Activated CD8-positive, alpha-beta memory T cell treated with anti-CD3 and anti-CD28 coated beads for 36 hours (primary cell): ENCODE data around the gene DUS1L. TPM values are rescaled to one million over a fixed set of nuclear protein-coding genes. Genes with fewer than 3 reads are reported as not detected.

Experiments
- CTCF ChIA-PET: fragments of 350-600 bp; sonication (Branson Sonifier 250); formaldehyde crosslinking; loops from one replicate; lab custom pipeline; 2021; ENCODE audit warnings: antibody characterized with exemption; lab: Charles Lee
- POLR2A ChIA-PET: fragments of 350-600 bp; sonication (Branson Sonifier 250); formaldehyde crosslinking; loops from one replicate; lab custom pipeline; 2021; ENCODE audit warnings: antibody characterized with exemption; lab: Charles Lee
- total RNA-seq, 2 experiments: library from RNA; stranded (reverse); gene quantifications; one replicate each; pipeline ENCODE4 v1.2.3, GENCODE V29; 2021

DUS1L gene
- total RNA-seq, 2 experiments from 2014 or later, result 187 to 195 TPM

DNA sequence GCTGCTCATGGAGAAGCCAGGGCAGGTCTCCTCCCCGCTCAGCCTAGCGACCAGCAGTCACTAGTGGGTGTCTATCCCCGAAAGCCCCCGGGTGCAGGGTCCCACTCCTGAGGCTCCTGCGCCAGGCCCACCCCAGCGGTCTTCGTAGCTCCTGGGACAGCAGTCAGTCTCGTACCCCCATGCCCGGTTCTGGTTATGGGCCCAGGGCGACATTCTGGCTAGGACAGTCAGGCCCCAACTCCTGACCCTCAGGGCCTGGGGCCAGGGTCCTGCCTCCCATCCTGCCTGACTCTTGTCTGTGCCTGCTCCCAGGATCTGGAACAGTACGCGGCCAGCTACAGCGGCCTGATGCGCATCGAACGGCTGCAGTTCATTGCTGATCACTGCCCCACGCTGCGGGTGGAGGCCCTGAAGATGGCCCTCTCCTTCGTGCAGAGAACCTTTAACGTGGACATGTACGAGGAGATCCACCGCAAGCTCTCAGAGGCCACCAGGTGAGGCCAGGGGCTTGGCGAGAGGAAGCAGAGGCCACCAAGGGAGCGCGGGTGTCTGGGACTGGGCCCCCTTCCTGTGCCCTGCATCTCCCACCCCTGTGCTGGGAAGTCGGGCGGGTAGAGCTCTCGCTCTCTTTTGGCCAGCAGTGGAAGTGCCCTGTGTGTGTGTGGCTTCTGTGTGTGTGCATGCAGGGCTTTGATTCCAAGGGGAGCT, 11.9 kb downstream of the DUS1L start:
- CTCF ChIA-PET, result interaction anchor here (1.3 kb wide), 1 partner anchor 45 kb away, joined by 3 read pairs; the partner anchor contains the start of gene FASN
- POLR2A ChIA-PET, result interaction anchor here (0.6 kb wide), 1 partner anchor 328 kb away, joined by 8 read pairs; no protein-coding TSS in a partner anchor

DNA sequence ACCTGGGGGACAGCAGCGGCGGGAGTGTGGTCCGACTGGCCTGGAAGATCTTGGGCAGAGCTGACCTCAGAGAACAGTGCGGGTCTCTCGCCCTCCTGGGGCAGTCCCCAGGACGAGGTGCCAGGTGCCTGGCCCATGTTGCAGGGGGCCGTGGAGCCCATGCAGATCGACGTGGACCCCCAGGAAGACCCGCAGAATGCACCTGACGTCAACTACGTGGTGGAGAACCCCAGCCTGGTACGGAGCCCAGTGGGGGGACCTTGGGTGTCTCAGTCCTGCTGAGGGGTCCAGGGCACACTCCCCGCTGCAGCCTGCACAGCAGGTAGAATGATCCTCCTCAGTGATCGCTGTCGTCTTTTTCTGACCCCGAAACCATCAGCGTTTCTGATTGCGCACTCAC, 12.5 kb downstream of the DUS1L start:
- ChIA-PET CTCF (no interaction called here), POLR2A (no interaction called here)

DNA sequence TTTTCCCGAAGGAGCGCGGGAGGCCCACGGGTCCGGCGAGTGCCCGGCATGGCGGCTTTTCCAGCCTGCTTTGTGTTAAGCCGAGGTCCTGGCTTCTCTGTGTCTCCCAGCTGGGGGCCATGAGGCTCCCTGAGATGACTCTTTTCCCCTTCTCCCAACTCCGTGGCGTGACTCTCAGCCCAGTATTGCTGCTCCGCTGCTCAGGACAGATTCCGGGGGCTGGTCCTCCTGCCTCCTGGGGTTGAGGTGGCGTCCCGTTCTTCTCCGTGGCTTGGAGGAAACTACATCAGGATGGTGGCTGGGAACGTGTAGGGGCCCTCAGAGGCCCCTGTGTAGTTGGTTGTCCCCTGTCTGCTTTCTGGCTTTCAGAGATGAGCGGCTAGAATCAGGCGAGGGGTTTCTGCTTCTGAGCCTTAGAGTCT, 13.0 kb downstream of the DUS1L start:
- POLR2A ChIA-PET, result interaction anchor here (0.6 to 1.1 kb wide), 2 partner anchors 21 to 185 kb away, joined by 3 read pairs; partner anchors contain the start of gene RAC3
- CTCF ChIA-PET, result interaction anchor here (1.0 to 1.9 kb wide), 2 partner anchors 13 to 33 kb away, joined by 3 to 5 read pairs; partner anchors contain the start of gene DUS1L

DNA sequence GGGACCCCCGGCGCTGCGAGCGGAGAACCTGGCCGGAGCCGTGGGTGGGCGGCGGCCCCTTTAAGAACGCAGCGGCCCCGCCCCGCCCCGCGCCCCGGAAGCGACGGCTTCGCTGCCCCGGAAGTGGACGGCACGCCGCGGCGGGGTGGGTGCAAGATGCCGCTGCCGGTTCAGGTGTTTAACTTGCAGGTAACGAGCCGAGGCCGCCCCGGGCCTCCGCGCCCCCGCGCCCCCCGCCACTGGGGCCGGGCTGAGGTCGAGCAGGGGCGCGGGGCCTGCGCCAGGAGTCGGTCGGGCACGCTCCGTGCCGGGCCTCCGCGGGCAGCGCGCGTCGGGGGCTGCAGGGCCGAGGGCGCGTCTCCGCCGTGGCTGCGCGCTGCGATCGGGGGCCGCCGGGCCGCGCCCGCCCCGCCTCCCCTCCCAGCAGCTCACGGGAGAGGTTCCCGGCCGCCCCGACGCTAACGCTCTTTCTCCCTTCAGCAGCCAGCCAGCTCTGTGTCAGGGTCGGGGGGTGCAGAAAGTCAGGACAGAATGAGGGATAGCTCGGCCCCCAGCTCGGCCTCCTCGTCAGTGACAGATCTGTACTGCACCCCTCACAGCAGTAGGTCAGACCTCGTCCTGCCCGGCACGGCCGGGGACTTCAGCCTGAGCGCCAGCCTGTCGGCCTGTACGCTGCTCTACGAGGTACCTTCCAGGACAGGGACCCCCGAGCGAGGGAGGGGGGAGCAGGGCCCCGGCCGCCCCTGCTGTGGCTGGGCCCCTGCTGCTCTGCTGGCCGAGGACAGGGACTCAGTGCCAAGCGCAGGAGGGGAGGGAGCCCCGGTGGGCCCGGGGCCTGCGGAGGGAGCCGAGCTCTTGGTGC, 13.6 kb downstream of the DUS1L start, which contains the start of the genes GPS1 and RFNG:
Gene GPS1 (plus strand): TSS at position 123 of the 862 bp plus-strand sequence. CDS start 34 bp downstream, at position 157.
Gene RFNG (minus strand): TSS at position 36 of the 862 bp plus-strand sequence. CDS start 45 bp downstream, outside the sequence.
- POLR2A ChIA-PET, result interaction anchor here (0.6 to 1.1 kb wide), 2 partner anchors 21 to 184 kb away, joined by 3 read pairs; partner anchors contain the start of gene RAC3
- CTCF ChIA-PET, result interaction anchor here (1.0 to 1.9 kb wide), 2 partner anchors 14 to 32 kb away, joined by 3 to 5 read pairs; partner anchors contain the start of gene DUS1L

DNA sequence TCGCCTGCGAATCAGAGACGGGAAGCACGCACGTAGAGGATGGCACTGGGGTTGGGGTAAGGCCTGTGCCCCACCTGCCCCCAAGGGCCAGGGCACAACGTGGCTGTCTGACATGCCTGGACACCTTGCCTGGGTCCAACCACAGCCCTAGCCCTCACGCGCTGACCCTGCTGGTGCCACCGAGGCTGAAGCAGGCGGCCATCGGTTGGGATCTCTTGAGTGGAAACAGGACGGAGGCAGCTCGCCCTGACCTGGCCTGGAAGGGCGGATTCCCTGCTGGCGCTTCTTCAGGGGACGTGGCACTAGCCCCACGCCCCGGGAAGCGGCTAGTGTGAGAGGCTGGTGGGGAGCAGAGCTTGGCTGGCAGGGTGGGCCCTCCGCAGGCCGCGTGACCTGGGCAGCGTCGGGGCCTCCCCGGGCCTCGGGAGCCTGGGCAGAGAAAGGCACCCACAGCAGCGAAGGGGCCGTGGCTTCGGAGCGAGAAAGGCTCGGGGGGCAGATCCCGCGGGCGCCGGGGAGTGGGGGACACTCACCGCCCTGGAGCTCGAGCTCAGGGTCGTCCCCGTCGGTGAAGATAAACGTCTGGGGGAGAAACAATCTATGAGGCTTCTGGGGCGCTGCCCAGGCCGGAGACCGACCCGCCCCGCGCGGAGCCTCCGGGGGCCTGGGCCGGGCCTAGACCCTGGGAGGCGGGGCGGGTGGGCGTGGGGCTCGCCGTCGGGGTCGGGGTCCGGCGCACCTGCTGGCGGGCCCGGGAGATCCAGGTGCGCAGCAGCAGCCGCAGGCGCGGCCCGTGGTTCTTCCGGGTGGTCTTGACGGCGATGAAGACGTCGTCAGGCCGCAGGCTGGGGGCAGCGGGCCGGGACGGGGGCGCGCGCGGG, 14.6 kb downstream of the DUS1L start:
- ChIA-PET POLR2A (interaction anchor here (1.0 kb wide), 1 partner anchor 13 kb away, joined by 3 read pairs; the partner anchor contains the start of gene DCXR), CTCF (interaction anchor here (0.9 to 1.9 kb wide), 2 partner anchors 15 to 16 kb away, joined by 3 to 5 read pairs; partner anchors contain the start of gene DUS1L)

DNA sequence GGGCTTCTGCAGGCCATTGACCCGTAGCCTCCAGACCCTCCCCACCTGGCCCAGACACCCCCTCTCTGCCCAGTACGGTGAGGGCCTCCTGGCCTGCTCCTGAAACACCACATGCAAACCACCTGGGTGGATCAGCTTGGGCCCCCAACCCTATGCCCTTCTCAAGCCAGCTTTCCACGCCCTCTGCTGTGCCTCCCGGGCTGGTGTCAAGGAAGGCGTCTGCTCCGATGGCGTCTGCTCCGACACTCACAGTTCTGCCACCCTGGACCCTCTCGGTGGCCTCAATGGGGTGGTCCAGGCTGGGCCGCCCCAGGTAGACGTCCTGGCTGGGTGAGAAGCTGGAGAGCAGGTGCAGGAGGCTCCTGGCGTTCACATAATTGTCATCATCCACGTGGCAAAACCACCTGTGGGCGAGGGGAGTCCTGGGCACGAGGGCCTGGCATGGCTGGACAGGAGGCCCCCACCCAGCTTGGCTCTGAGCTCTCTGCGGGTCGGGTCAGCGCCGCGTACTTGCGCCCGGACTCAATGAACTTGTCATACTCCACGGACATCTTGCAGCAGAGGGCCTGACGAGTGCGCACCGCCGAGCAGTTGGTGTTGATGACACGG, 15.3 kb downstream of the DUS1L start:
- POLR2A ChIA-PET, result interaction anchor here (1.0 kb wide), 2 partner anchors 13 kb away, joined by 3 read pairs; partner anchors contain the start of gene DCXR
- CTCF ChIA-PET, result interaction anchor here (0.9 to 1.6 kb wide), 3 partner anchors 13 to 49 kb away, joined by 3 read pairs; partner anchors contain the start of gene DCXR

DNA sequence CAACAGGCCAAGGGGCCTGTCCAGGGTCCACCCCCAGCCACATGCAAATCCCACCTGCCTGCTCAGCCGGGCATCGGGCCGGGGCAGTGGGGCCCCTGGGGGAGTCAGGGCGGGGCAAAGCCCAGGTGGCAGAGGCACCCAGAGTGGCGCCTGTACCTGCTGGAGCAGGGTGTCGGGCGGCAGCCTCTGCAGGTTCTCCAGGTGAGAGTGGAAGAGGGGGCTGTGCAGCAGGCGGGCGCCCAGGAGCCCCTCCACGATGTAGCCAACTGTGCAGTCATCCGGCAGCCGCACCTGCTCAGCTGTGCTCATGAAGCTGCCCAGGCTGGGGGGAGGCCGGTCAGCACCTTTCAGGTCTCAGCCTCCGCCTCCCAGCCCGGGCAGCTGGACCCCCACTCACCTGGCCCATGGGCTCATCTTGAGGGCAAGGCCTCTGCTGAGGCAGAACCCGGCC, 16.1 kb downstream of the DUS1L start:
- ChIA-PET CTCF (interaction anchor here (1.0 to 1.6 kb wide), 2 partner anchors 12 to 49 kb away, joined by 3 read pairs; partner anchors contain the start of gene DCXR), POLR2A (interaction anchor here (1.0 kb wide), 1 partner anchor 12 kb away, joined by 3 read pairs; the partner anchor contains the start of gene DCXR)

DNA sequence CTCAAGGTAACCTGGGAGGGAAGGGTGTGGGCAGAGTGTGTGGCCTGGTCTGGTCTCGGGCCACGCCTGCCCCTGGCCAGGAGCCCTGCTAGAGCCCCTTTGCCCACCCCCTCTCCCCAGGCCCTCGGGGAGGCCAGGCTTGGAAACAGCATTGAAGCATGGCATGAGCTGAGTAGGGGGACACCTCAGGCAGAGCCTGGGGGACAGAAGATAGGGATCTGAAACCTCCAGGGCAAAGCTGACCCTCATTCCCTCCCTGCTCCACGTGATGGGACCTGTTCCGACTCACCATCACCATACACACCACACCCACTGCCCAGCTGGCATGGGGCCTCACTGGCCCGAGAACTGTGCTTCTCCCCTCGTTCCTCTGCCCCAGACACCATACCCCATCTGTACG, 16.5 kb downstream of the DUS1L start:
- ChIA-PET POLR2A (interaction anchor here (1.0 kb wide), 1 partner anchor 11 kb away, joined by 3 read pairs; the partner anchor contains the start of gene DCXR), CTCF (interaction anchor here (1.0 to 1.6 kb wide), 2 partner anchors 12 to 50 kb away, joined by 3 read pairs; partner anchors contain the start of gene DCXR)

DNA sequence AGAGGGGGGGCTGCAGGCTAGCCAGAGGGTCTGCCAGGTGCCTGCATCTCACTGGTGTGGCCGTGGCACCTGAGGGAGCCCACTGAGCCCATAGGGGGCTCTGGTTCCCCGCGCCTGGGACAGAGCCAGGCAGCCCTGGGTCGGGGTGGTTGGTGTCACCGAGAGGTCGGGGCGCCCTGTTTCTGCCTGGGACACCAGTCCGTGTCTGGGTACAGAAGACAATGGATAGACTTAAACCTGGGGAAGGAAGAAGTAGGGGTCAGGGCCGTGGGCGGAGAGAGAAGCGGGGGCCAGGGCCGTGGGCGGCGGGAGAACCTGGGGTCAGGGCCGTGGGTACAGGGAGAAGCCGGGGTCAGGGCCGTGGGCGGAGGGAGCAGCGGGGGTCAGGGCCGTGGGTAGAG, 17.0 kb downstream of the DUS1L start:
- POLR2A ChIA-PET, result no interaction called here
- CTCF ChIA-PET, result interaction anchor here (0.7 kb wide), 1 partner anchor 10 kb away, joined by 3 read pairs; no protein-coding TSS in a partner anchor

DNA sequence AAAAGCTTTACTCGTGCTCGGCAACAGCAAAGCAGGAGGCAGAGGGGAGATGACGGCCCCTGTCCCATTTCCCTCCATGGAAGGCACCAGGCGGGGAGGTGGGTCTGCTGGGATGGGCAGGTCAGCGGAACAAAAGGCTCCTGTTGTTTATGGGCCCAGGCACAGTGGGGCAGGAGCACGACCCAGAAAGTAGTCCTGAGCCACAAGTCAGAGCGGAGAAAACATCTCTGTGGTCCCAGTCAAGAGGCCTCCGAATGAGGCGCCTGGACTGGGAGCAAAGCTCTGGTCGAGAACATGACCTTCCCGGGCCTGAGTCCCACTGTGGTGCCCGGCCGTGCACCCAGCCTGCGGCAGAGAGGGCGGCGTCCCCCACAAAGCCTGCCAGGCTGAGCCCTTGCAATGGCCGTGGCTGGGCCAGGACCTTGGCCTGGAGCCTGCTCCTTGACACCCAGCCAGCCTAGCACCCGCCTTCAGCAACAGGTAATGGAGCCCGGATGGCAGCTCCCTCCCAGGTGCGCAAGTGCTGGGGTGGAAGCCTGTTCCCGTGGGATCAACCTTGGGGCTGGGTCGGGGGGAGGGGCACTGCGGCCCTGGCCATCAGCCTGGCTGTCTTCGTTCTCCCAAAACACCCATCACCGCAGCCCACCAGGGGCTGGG, 17.6 kb downstream of the DUS1L start:
- ChIA-PET POLR2A (no interaction called here), CTCF (interaction anchor here (0.7 kb wide), 1 partner anchor 9 kb away, joined by 3 read pairs; no protein-coding TSS in a partner anchor)

DNA sequence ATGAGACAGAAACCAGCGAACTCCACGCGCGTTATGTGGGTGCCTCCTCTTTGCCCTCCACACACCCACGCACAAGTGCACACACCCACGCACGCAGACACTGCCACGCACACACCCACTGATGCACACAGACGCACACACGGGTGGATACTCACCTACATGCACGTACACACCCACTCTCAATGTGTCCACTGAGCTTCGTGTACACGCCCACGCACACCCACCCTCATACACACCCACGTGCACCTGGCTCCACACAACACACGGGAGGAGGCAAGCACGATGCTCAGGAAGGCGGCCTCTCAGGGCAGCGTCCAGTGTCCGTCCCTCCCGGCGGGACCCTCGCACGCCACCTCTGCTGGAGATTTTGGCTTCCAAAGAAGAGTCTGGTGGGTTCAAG, 18.2 kb downstream of the DUS1L start:
- CTCF ChIA-PET, result no interaction called here
- POLR2A ChIA-PET, result no interaction called here

DNA sequence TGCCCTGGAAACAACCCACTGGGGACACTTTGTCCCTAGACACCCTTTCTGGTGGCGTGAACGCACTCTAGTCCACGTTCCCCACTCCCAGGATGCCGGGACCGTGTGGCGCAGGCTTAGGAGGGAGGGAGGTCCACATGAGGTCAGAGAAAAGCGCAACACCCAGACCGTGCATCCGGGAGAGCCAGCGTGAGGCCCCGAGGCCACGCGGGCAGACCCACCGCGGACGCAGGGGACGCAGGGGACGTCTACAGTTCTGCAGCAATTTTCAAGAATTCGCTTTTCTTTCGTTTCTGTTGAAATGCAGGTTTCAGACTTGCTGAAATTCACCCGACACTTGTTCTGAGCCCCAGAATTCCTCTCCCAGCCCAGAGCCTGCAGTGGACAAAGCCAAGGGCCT, 18.7 kb downstream of the DUS1L start:
- ChIA-PET CTCF (interaction anchor here (1.7 kb wide), 1 partner anchor 10 kb away, joined by 5 read pairs; the partner anchor contains the start of gene DCXR), POLR2A (no interaction called here)

DNA sequence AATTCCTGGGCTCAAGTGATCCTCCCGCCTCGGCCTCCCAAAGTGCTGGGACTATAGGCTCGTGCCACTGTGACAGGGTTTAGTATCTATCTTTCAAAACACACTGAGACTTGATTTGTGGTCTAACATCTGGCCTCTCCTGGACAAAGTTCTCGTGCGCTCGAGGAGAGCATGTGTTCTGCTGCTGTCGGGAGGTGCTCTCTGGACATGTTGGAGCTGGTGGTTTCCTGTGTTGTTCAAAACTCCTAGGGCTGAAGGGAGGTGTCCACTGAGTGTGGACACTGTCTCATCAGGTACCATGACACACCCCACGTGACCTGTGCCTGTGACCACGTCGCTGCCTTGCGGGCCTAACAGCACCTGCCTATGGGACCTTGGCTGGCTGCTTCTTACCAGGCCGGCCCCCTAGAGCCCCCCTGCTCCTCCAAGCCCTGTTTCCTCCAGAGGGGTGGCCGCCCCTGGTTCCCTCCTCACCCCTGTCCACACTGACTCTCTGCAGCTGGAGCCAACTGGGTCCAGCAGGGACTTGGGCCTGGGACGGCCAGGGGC, 19.6 kb downstream of the DUS1L start:
- ChIA-PET POLR2A (no interaction called here), CTCF (interaction anchor here (1.7 kb wide), 1 partner anchor 9 kb away, joined by 5 read pairs; the partner anchor contains the start of gene DCXR)

DNA sequence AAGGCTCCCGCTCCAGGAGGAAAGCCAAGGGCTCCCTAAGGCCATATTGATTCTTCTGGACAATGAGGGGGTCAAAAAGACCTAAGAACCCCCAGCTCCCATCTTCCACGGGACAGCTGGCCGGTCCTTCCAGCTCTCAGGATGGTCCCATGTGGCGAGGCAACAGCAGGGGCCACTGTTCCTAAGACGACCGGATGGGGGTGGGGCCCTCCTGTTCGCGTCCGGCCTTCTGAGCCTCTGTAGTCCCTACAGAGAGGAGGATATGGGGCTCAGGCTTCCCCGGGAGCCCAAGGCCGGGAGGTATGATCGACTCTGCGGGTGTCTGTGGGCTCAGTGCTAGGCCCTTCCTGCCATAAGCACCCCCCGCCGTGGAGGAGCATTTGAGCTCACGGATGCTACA, 22.1 kb downstream of the DUS1L start:
- CTCF ChIA-PET, result no interaction called here
- POLR2A ChIA-PET, result no interaction called here

DNA sequence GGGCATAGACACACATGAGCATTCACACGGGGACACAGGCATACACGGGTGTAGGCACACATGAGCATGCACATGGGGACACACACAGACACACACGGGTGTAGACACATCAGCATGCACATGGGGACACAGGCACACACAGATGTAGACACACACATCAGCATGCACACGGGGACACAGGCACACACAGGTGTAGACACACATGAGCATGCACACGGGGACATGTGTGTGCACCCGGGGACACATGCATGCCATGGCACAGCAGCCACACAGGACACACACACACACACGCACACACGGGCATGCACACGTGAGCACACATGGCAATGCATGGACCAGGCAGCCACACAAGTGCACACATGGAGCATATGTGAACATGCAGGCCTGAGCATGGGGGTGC, 23.0 kb downstream of the DUS1L start:
- CTCF ChIA-PET, result no interaction called here
- POLR2A ChIA-PET, result no interaction called here

DNA sequence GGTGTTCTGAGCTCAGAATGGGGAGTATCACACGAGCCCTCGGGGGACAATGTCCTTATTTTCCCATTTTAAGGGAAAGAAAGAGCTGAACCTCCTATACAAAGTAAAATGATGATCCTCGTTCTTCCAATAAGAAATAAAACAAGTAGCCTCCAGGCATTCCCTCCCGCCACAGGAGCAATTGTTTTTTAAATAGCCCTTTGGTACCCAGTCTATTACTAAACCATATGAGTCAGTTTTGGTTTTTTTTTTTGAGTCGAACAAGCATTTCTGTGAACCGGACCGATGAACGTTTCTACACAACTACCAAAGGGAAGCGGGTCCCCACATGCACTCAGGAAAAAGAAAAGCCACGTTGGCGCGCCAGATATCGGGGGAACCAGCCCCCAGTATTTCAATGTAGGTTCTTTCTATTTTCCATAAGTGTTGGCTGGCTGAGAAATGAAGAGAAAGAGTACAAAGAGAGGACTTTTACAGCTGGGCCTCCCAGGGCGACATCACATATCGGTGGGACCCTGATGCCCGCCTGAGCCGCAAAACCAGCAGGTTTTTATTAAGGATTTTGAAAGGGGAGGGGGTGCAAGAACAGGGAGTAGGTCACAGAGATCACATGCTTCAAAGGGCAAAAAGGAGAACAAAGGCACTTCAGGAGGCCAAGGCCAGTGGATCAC, 24.3 kb downstream of the DUS1L start:
- POLR2A ChIA-PET, result no interaction called here

More for the DNA sequence above, 24.3 kb downstream of the DUS1L start:
- CTCF ChIA-PET, result interaction anchor here (1.2 kb wide), 1 partner anchor 57 kb away, joined by 3 read pairs; the partner anchor contains the start of gene FASN
